A172 (cell line): ENCODE results near the gene ITGA11. TPM values are rescaled to one million over a fixed set of nuclear protein-coding genes. Genes with fewer than 3 reads are reported as not detected.
"Not testable (repeated sequence)": the region's sequence is repeated elsewhere in the genome, so short reads cannot be mapped to it uniquely, and the experiment has no call there.

Experiments
- DNase-seq: peaks from one replicate; pipeline ENCODE4 v3.0.0-alpha.2; 2015; ENCODE audit warnings: low spot score
- total RNA-seq: library from RNA; depleted of rRNA; stranded (reverse); fragments of >200 nt; shearing (Covaris generic); gene quantifications from 2 replicates; pipeline ENCODE4 v1.2.3, GENCODE V29; 2014

Gene ITGA11
- total RNA-seq, 1 experiment from 2014 or later: 0.72 TPM

GRCh38 chr15:68410466-68411342, 21.3 kb downstream of the ITGA11 start:
- DNase-seq: no peak

GRCh38 chr15:68409736-68410370, 22.1 kb downstream of the ITGA11 start:
- no peak for DNase-seq

GRCh38 chr15:68408971-68409370, 23.0 kb downstream of the ITGA11 start:
- no peak for DNase-seq

GRCh38 chr15:68407886-68408881, 23.8 kb downstream of the ITGA11 start:
- no peak for DNase-seq

- DNase-seq: no peak
These were observed 24.6 kb downstream of the ITGA11 start for GRCh38 chr15:68407141-68407885.

- no peak for DNase-seq
These were observed 26.3 kb downstream of the ITGA11 start for GRCh38 chr15:68405378-68406250.

GRCh38 chr15:68404056-68404798, 27.7 kb downstream of the ITGA11 start:
- DNase-seq: no peak

- DNase-seq: no peak
These were observed 28.6 kb downstream of the ITGA11 start for GRCh38 chr15:68403161-68403941.

GRCh38 chr15:68402432-68403160, 29.4 kb downstream of the ITGA11 start:
- DNase-seq: no peak

- no peak for DNase-seq
These were observed 30.2 kb downstream of the ITGA11 start for GRCh38 chr15:68401496-68402431.

- DNase-seq: peak; percentile 27
These were observed 31.9 kb downstream of the ITGA11 start for GRCh38 chr15:68400066-68400456.

- DNase-seq: no peak
These were observed 32.6 kb downstream of the ITGA11 start for GRCh38 chr15:68399096-68400065.

GRCh38 chr15:68397999-68398398, 34.0 kb downstream of the ITGA11 start:
- not testable (repeated sequence) for DNase-seq

- DNase-seq: no peak
These were observed 35.9 kb downstream of the ITGA11 start for GRCh38 chr15:68396068-68396467.

GRCh38 chr15:68391121-68391520, 40.8 kb downstream of the ITGA11 start:
- DNase-seq: no peak
